ENCODE measurements around the gene GRHL1.

DNA sequence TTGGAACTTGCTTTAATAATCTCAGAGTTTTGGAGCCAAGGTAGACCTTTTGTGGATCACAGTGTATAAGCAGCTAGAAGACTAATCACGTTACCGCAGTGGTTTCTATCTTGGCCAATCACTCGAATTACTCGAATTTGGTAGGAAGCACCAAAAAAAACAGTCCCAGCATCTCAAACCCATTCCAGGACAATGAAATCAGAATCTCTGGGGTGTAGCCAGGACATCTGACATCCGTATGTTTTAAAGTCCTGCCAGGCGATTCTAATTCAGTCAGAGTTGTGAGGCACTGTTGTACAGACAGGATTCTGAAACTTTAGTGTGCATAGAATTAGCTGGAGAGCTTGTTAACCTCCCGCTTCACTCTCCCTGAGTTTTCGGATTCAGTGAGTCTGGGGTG is 30.8 kb downstream of the GRHL1 start:
- TF ChIP-seq CTCF (IDR thresholded peaks at IDR 0.05; ENCODE audit: low read length) = no peak
- no peak for TF ChIP-seq EZH2 (optimal IDR thresholded peaks at IDR 0.05; ENCODE audit: low read depth, low read length)
